Mesendoderm (in vitro differentiated cells): ENCODE results near the gene NKPD1.

Experiments used
- DNase-seq: peaks from one replicate; pipeline ENCODE4 v3.0.0; 2013
- H2AK5ac ChIP-seq: 2 replicates; pipeline ENCODE4 v1.6.1; 2013; ENCODE audit warnings: low read length, inconsistent platforms
- H2BK120ac ChIP-seq: 2 replicates; pipeline ENCODE4 v1.6.1; 2013; ENCODE audit warnings: low read depth, mild to moderate bottlenecking, low read length, moderate library complexity, mixed read lengths
- H2BK15ac ChIP-seq: replicated peaks from 2 replicates; pipeline ENCODE4 v1.6.1; 2013; ENCODE audit warnings: low read depth, mild to moderate bottlenecking, moderate library complexity
- H2BK5ac ChIP-seq: 2 replicates; pipeline ENCODE4 v1.6.1; 2013; ENCODE audit warnings: low read length, inconsistent platforms
- H3K18ac ChIP-seq: 2 replicates; pipeline ENCODE4 v1.6.1; 2013; ENCODE audit warnings: mild to moderate bottlenecking, low read length, mixed read lengths
- H3K23ac ChIP-seq: one replicate; pipeline ENCODE4 v1.6.1; 2013; ENCODE audit warnings: low read length
- H3K27ac ChIP-seq: 2 replicates; pipeline ENCODE4 v1.5.1; 2013; ENCODE audit warnings: low read depth, mild to moderate bottlenecking, inconsistent platforms, low read length, moderate library complexity
- H3K27me3 ChIP-seq: 2 replicates; pipeline ENCODE4 v1.6.1; 2013; ENCODE audit warnings: low read length, control low read depth, mild to moderate bottlenecking, inconsistent platforms; ENCODE audit not compliant: insufficient read depth, poor library complexity
- H3K36me3 ChIP-seq: 2 replicates; pipeline ENCODE4 v1.6.1; 2013; ENCODE audit warnings: low read length, inconsistent platforms; ENCODE audit not compliant: control insufficient read depth, insufficient read depth
- H3K4ac ChIP-seq: one replicate; pipeline ENCODE4 v1.6.1; 2013; ENCODE audit warnings: low read depth, mild to moderate bottlenecking, low read length, moderate library complexity
- H3K4me1 ChIP-seq: 2 replicates; pipeline ENCODE4 v1.6.1; 2013; ENCODE audit warnings: low read depth, low read length, inconsistent platforms; ENCODE audit not compliant: control insufficient read depth
- H3K4me2 ChIP-seq: 2 replicates; pipeline ENCODE4 v1.6.1; 2013; ENCODE audit warnings: low read length
- H3K4me3 ChIP-seq: 2 replicates; pipeline ENCODE4 v1.5.1; 2013; ENCODE audit warnings: mild to moderate bottlenecking, low read length
- H3K56ac ChIP-seq: one replicate; pipeline ENCODE4 v1.6.1; 2013; ENCODE audit warnings: low read length
- H3K79me1 ChIP-seq: 2 replicates; pipeline ENCODE4 v1.6.1; 2013; ENCODE audit warnings: low read length, inconsistent platforms
- H3K79me2 ChIP-seq: 2 replicates; pipeline ENCODE4 v1.6.1; 2013; ENCODE audit warnings: mild to moderate bottlenecking, low read length; ENCODE audit not compliant: control insufficient read depth, insufficient read depth
- H3K9ac ChIP-seq: 2 replicates; pipeline ENCODE4 v1.6.1; 2013; ENCODE audit warnings: low read length, inconsistent platforms
- H4K5ac ChIP-seq: one replicate; pipeline ENCODE4 v1.6.1; 2013; ENCODE audit warnings: low read length
- H4K8ac ChIP-seq: one replicate; pipeline ENCODE4 v1.6.1; 2013; ENCODE audit warnings: low read depth, mild to moderate bottlenecking, control low read depth, low read length, moderate library complexity
- whole genome bisulfite sequencing: extraction: QIAGEN DNeasy Blood & Tissue Kit; methylation state at CpG from one replicate; pipeline ENCODE4 v1.1.7; 2013; ENCODE audit warnings: low lambda C conversion rate, missing lambda C conversion rate; ENCODE audit not compliant: insufficient coverage; ENCODE audit errors: extremely low coverage; 5-methylcytosine and 5-hydroxymethylcytosine counted together

The NKPD1 gene

GRCh38 chr19:45130888-45131615 lies 29.7 kb downstream of the NKPD1 start:
- no peak overlapping the region for H2BK120ac ChIP-seq
- H2AK5ac ChIP-seq, result no peak overlapping the region
- H3K4me2 ChIP-seq, result no peak overlapping the region
- H3K18ac ChIP-seq, result no peak overlapping the region
- H4K8ac ChIP-seq, result no peak overlapping the region
- H2BK5ac ChIP-seq, result no peak overlapping the region
- peaks cover 7% of the 10 kb centered on the region for H3K79me2 ChIP-seq
- H3K27ac ChIP-seq, result no peak overlapping the region
- no peak overlapping the region for H3K4ac ChIP-seq
- H3K23ac ChIP-seq, result no peak overlapping the region
- no peak overlapping the region for H2BK15ac ChIP-seq
- no peak for DNase-seq
- H3K4me3 ChIP-seq, result no peak overlapping the region
- no peak overlapping the region for H3K9ac ChIP-seq
- H3K56ac ChIP-seq, result no peak overlapping the region
- H4K5ac ChIP-seq, result no peak overlapping the region
- no peaks in the 10 kb centered on the region for H3K36me3 ChIP-seq
- H3K4me1 ChIP-seq, result no peaks in the 10 kb centered on the region
- H3K79me1 ChIP-seq, result peaks cover 23% of the 10 kb centered on the region
- H3K27me3 ChIP-seq, result no peaks in the 10 kb centered on the region
- WGBS, result no CpG with 5 or more reads among the region's 13 CpGs

GRCh38 chr19:45130236-45130635 lies 30.5 kb downstream of the NKPD1 start:
- H3K18ac ChIP-seq, result no peak overlapping the region
- no peak overlapping the region for H3K23ac ChIP-seq
- no peaks in the 10 kb centered on the region for H3K36me3 ChIP-seq
- H2AK5ac ChIP-seq, result no peak overlapping the region
- H3K27me3 ChIP-seq, result no peaks in the 10 kb centered on the region
- no CpG with 5 or more reads among the region's 13 CpGs for WGBS
- H3K4me2 ChIP-seq, result no peak overlapping the region
- no peak overlapping the region for H2BK5ac ChIP-seq
- H3K4me1 ChIP-seq, result no peaks in the 10 kb centered on the region
- H4K8ac ChIP-seq, result no peak overlapping the region
- H3K27ac ChIP-seq, result no peak overlapping the region
- no peak overlapping the region for H2BK120ac ChIP-seq
- H3K79me2 ChIP-seq, result peaks cover 7% of the 10 kb centered on the region
- H3K79me1 ChIP-seq, result peaks cover 23% of the 10 kb centered on the region
- no peak overlapping the region for H4K5ac ChIP-seq
- H3K4ac ChIP-seq, result no peak overlapping the region
- H3K9ac ChIP-seq, result no peak overlapping the region
- H3K56ac ChIP-seq, result no peak overlapping the region
- no peak overlapping the region for H3K4me3 ChIP-seq
- no peak for DNase-seq
- no peak overlapping the region for H2BK15ac ChIP-seq

GRCh38 chr19:45128806-45129205 lies 32.0 kb downstream of the NKPD1 start:
- Histone ChIP-seq H3K23ac (no peak overlapping the region), H3K4me1 (no peaks in the 10 kb centered on the region), H4K8ac (no peak overlapping the region), H3K4me2 (no peak overlapping the region), H3K27me3 (no peaks in the 10 kb centered on the region), H4K5ac (no peak overlapping the region), H3K56ac (no peak overlapping the region), H3K36me3 (no peaks in the 10 kb centered on the region), H2BK15ac (no peak overlapping the region), H3K4ac (no peak overlapping the region), H2BK5ac (no peak overlapping the region), H3K18ac (no peak overlapping the region), H3K4me3 (no peak overlapping the region), H3K9ac (no peak overlapping the region), H3K27ac (no peak overlapping the region), H3K79me2 (peaks cover 7% of the 10 kb centered on the region), H2BK120ac (no peak overlapping the region), H3K79me1 (peaks cover 24% of the 10 kb centered on the region), H2AK5ac (no peak overlapping the region)
- no CpG with 5 or more reads among the region's 5 CpGs for WGBS
- no peak for DNase-seq

GRCh38 chr19:45128146-45128545 lies 32.6 kb downstream of the NKPD1 start:
- H2BK5ac ChIP-seq, result no peak overlapping the region
- WGBS, result no CpG with 5 or more reads among the region's 5 CpGs
- no peak overlapping the region for H2BK120ac ChIP-seq
- DNase-seq, result no peak
- peaks cover 9% of the 10 kb centered on the region for H3K79me2 ChIP-seq
- H3K27me3 ChIP-seq, result no peaks in the 10 kb centered on the region
- H3K36me3 ChIP-seq, result no peaks in the 10 kb centered on the region
- no peak overlapping the region for H3K23ac ChIP-seq
- H3K18ac ChIP-seq, result no peak overlapping the region
- no peak overlapping the region for H3K56ac ChIP-seq
- H3K4me3 ChIP-seq, result no peak overlapping the region
- H2BK15ac ChIP-seq, result no peak overlapping the region
- no peak overlapping the region for H4K8ac ChIP-seq
- no peak overlapping the region for H3K9ac ChIP-seq
- H3K4ac ChIP-seq, result no peak overlapping the region
- no peak overlapping the region for H4K5ac ChIP-seq
- no peak overlapping the region for H3K27ac ChIP-seq
- no peaks in the 10 kb centered on the region for H3K4me1 ChIP-seq
- no peak overlapping the region for H2AK5ac ChIP-seq
- H3K79me1 ChIP-seq, result peaks cover 26% of the 10 kb centered on the region
- H3K4me2 ChIP-seq, result no peak overlapping the region

GRCh38 chr19:45126654-45127053 lies 34.1 kb downstream of the NKPD1 start:
- no peaks in the 10 kb centered on the region for H3K36me3 ChIP-seq
- no peak overlapping the region for H3K56ac ChIP-seq
- no peak overlapping the region for H2BK15ac ChIP-seq
- no peak overlapping the region for H3K4me3 ChIP-seq
- peaks cover 31% of the 10 kb centered on the region for H3K79me1 ChIP-seq
- no peaks in the 10 kb centered on the region for H3K4me1 ChIP-seq
- no peak overlapping the region for H2AK5ac ChIP-seq
- H3K27me3 ChIP-seq, result no peaks in the 10 kb centered on the region
- no peak overlapping the region for H3K4me2 ChIP-seq
- no peak overlapping the region for H3K9ac ChIP-seq
- H3K23ac ChIP-seq, result no peak overlapping the region
- no peak overlapping the region for H2BK120ac ChIP-seq
- H3K79me2 ChIP-seq, result peaks cover 13% of the 10 kb centered on the region
- H4K8ac ChIP-seq, result no peak overlapping the region
- H3K18ac ChIP-seq, result no peak overlapping the region
- no peak overlapping the region for H3K27ac ChIP-seq
- no peak for DNase-seq
- no CpG with 5 or more reads among the region's 7 CpGs for WGBS
- no peak overlapping the region for H2BK5ac ChIP-seq
- no peak overlapping the region for H4K5ac ChIP-seq
- H3K4ac ChIP-seq, result no peak overlapping the region

- H4K8ac ChIP-seq, result no peak overlapping the region
- no peak overlapping the region for H3K56ac ChIP-seq
- H3K4me1 ChIP-seq, result no peaks in the 10 kb centered on the region
- H3K27me3 ChIP-seq, result no peaks in the 10 kb centered on the region
- no peak overlapping the region for H3K4me2 ChIP-seq
- H3K4me3 ChIP-seq, result no peak overlapping the region
- no peak overlapping the region for H2BK15ac ChIP-seq
- peaks cover 15% of the 10 kb centered on the region for H3K79me2 ChIP-seq
- H2AK5ac ChIP-seq, result no peak overlapping the region
- H2BK120ac ChIP-seq, result no peak overlapping the region
- no peak overlapping the region for H4K5ac ChIP-seq
- no peak overlapping the region for H3K18ac ChIP-seq
- no peaks in the 10 kb centered on the region for H3K36me3 ChIP-seq
- WGBS, result no CpG with 5 or more reads among the region's 12 CpGs
- peak; percentile 86 for DNase-seq
- no peak overlapping the region for H3K4ac ChIP-seq
- H3K23ac ChIP-seq, result no peak overlapping the region
- H3K27ac ChIP-seq, result no peak overlapping the region
- H3K9ac ChIP-seq, result no peak overlapping the region
- H3K79me1 ChIP-seq, result peaks cover 31% of the 10 kb centered on the region
- no peak overlapping the region for H2BK5ac ChIP-seq
Measured at GRCh38 chr19:45125975-45126493, 34.7 kb downstream of the NKPD1 start.
